ENCODE results near the gene NMT1. TPM values are rescaled to one million over a fixed set of nuclear protein-coding genes. Genes with fewer than 3 reads are reported as not detected.

Gene NMT1
- total RNA-seq, 5 donors from 2014 or later (not counting 1 experiment from before 2014, with no cell fraction given), result 79.5 to 139 (median 125) TPM

- no peaks in the 10 kb centered on the region for H3K9me3 Mint-ChIP-seq
- no peak overlapping the region for H3K27ac ChIP-seq (ENCODE audit: low read length)
- H3K27ac Mint-ChIP-seq, result no peak overlapping the region
- H3K36me3 Mint-ChIP-seq, result peaks cover 17% of the 10 kb centered on the region
- WGBS (ENCODE audit: insufficient coverage), result 100% methylated on average over 3 of the region's 8 CpGs
- no peaks in the 10 kb centered on the region for H3K27me3 Mint-ChIP-seq
- POLR2A ChIA-PET, result no interaction called here
- H3K4me1 Mint-ChIP-seq, result peaks cover 20 to 34% (median 29%) of the 10 kb centered on the region in 3 donors
- no peak for ATAC-seq (replicated peaks in 1 of 4)
- no peaks in the 10 kb centered on the region for H3K9me3 ChIP-seq
- CTCF ChIA-PET, result no interaction called here
- no peak for DNase-seq
- peaks cover 2 to 27% of the 10 kb centered on the region in 2 donors for H3K36me3 ChIP-seq (ENCODE audit: control insufficient read depth in 2 of 2, extremely low read depth in 1 of 2, insufficient read depth in 1 of 2, low read length in 1 of 2)
- H3K27me3 ChIP-seq (replicated peaks in 1 of 2; ENCODE audit: control insufficient read depth in 2 of 2, extremely low read depth in 1 of 2, insufficient read depth in 2 of 2, low read length in 1 of 2), result no peaks in the 10 kb centered on the region
- H3K4me1 ChIP-seq (ENCODE audit: control insufficient read depth in 1 of 2, extremely low read depth in 1 of 2, insufficient read depth in 2 of 2, low read length in 2 of 2), result peaks cover 0 to 7% of the 10 kb centered on the region in 2 experiments
- no peak overlapping the region for H3K4me3 Mint-ChIP-seq
- no peak overlapping the region for H3K4me3 ChIP-seq (ENCODE audit: control insufficient read depth in 1 of 2, extremely low read depth in 1 of 2, low read length in 1 of 2)
Observed at GRCh38 chr17:45070001-45070400, 8.9 kb downstream of the NMT1 start.

- no peaks in the 10 kb centered on the region for H3K9me3 ChIP-seq
- H3K4me3 Mint-ChIP-seq, result no peak overlapping the region
- CTCF ChIA-PET, result interaction anchor here in 1 of 2 donors (0.6 kb wide), 1 partner anchor 15 kb away, joined by 3 read pairs; no protein-coding TSS in a partner anchor
Observed at GRCh38 chr17:45070809-45071208, 9.7 kb downstream of the NMT1 start.

GRCh38 chr17:45073414-45074070, 12.4 kb downstream of the NMT1 start:
- 100% methylated on average over 2 of the region's 5 CpGs for WGBS (ENCODE audit: insufficient coverage)
- no peaks in the 10 kb centered on the region for H3K27me3 ChIP-seq (replicated peaks in 1 of 2; ENCODE audit: control insufficient read depth in 2 of 2, extremely low read depth in 1 of 2, insufficient read depth in 2 of 2, low read length in 1 of 2)
- Mint-ChIP-seq H3K4me3 (no peak overlapping the region), H3K27me3 (no peaks in the 10 kb centered on the region), H3K4me1 (peaks cover 10 to 32% (median 25%) of the 10 kb centered on the region in 3 donors), H3K27ac (no peak overlapping the region), H3K36me3 (peaks cover 13% of the 10 kb centered on the region), H3K9me3 (no peaks in the 10 kb centered on the region)
- ATAC-seq (replicated peaks in 1 of 4) (no peak), DNase-seq (no peak)
- CTCF ChIA-PET, result interaction anchor here in 1 of 2 donors (0.6 kb wide), 1 partner anchor 8 kb away, joined by 3 read pairs; no protein-coding TSS in a partner anchor
- H3K9me3 ChIP-seq, result no peaks in the 10 kb centered on the region
- H3K4me1 ChIP-seq (ENCODE audit: control insufficient read depth in 1 of 2, extremely low read depth in 1 of 2, insufficient read depth in 2 of 2, low read length in 2 of 2), result peaks cover 0 to 5% of the 10 kb centered on the region in 2 experiments
- no peak overlapping the region for H3K27ac ChIP-seq (ENCODE audit: low read length)
- POLR2A ChIA-PET, result no interaction called here
- H3K4me3 ChIP-seq (ENCODE audit: control insufficient read depth in 1 of 2, extremely low read depth in 1 of 2, low read length in 1 of 2), result no peak overlapping the region
- H3K36me3 ChIP-seq (ENCODE audit: control insufficient read depth in 2 of 2, extremely low read depth in 1 of 2, insufficient read depth in 1 of 2, low read length in 1 of 2), result peaks cover 0 to 32% of the 10 kb centered on the region in 2 donors

More at GRCh38 chr17:45070809-45071208, 9.7 kb downstream of the NMT1 start:
- no peak overlapping the region for H3K27ac Mint-ChIP-seq
- H3K27ac ChIP-seq (ENCODE audit: low read length), result no peak overlapping the region
- peaks cover 0 to 3% of the 10 kb centered on the region in 2 experiments for H3K4me1 ChIP-seq (ENCODE audit: control insufficient read depth in 1 of 2, extremely low read depth in 1 of 2, insufficient read depth in 2 of 2, low read length in 2 of 2)
- no peaks in the 10 kb centered on the region for H3K9me3 Mint-ChIP-seq
- peaks cover 17% of the 10 kb centered on the region for H3K36me3 Mint-ChIP-seq
- H3K36me3 ChIP-seq (ENCODE audit: control insufficient read depth in 2 of 2, extremely low read depth in 1 of 2, insufficient read depth in 1 of 2, low read length in 1 of 2), result peaks cover 2 to 27% of the 10 kb centered on the region in 2 donors
- DNase-seq (no peak), ATAC-seq (replicated peaks in 1 of 4) (no peak)
- H3K4me3 ChIP-seq (ENCODE audit: control insufficient read depth in 1 of 2, extremely low read depth in 1 of 2, low read length in 1 of 2), result no peak overlapping the region
- WGBS (ENCODE audit: insufficient coverage), result no CpG with 5 or more reads among the region's 2 CpGs
- peaks cover 20 to 30% (median 24%) of the 10 kb centered on the region in 3 donors for H3K4me1 Mint-ChIP-seq
- POLR2A ChIA-PET, result no interaction called here
- H3K27me3 Mint-ChIP-seq, result no peaks in the 10 kb centered on the region
- H3K27me3 ChIP-seq (replicated peaks in 1 of 2; ENCODE audit: control insufficient read depth in 2 of 2, extremely low read depth in 1 of 2, insufficient read depth in 2 of 2, low read length in 1 of 2), result no peaks in the 10 kb centered on the region

GRCh38 chr17:45077643-45078042, 16.5 kb downstream of the NMT1 start:
- Mint-ChIP-seq H3K4me1 (peaks cover 10 to 32% (median 19%) of the 10 kb centered on the region in 3 donors), H3K4me3 (no peak overlapping the region), H3K27me3 (no peaks in the 10 kb centered on the region), H3K27ac (peak overlapping the region in 1 of 2 donors; percentile 59), H3K36me3 (peaks cover 23% of the 10 kb centered on the region), H3K9me3 (no peaks in the 10 kb centered on the region)
- Histone ChIP-seq H3K9me3 (no peaks in the 10 kb centered on the region), H3K4me1 (ENCODE audit: control insufficient read depth in 1 of 2, extremely low read depth in 1 of 2, insufficient read depth in 2 of 2, low read length in 2 of 2) (peaks cover 0 to 5% of the 10 kb centered on the region in 2 experiments), H3K27me3 (replicated peaks in 1 of 2; ENCODE audit: control insufficient read depth in 2 of 2, extremely low read depth in 1 of 2, insufficient read depth in 2 of 2, low read length in 1 of 2) (no peaks in the 10 kb centered on the region), H3K4me3 (ENCODE audit: control insufficient read depth in 1 of 2, extremely low read depth in 1 of 2, low read length in 1 of 2) (no peak overlapping the region), H3K27ac (ENCODE audit: low read length) (no peak overlapping the region), H3K36me3 (ENCODE audit: control insufficient read depth in 2 of 2, extremely low read depth in 1 of 2, insufficient read depth in 1 of 2, low read length in 1 of 2) (peaks cover 8 to 42% of the 10 kb centered on the region in 2 donors)
- POLR2A ChIA-PET, result interaction anchor here in 1 of 2 donors (0.8 kb wide), 1 partner anchor 231 kb away, joined by 3 read pairs; no protein-coding TSS in a partner anchor
- ATAC-seq (replicated peaks in 1 of 4) (no peak), DNase-seq (no peak)
- 85% methylated on average over 3 of the region's 3 CpGs for WGBS (ENCODE audit: insufficient coverage)
- CTCF ChIA-PET, result no interaction called here

- CTCF ChIA-PET, result no interaction called here
Observed at GRCh38 chr17:45081047-45081703, 20.1 kb downstream of the NMT1 start.

GRCh38 chr17:45086391-45086790, 25.3 kb downstream of the NMT1 start:
- Mint-ChIP-seq H3K9me3 (no peaks in the 10 kb centered on the region), H3K36me3 (peaks cover 42% of the 10 kb centered on the region), H3K27me3 (no peaks in the 10 kb centered on the region), H3K4me1 (no peaks in the 10 kb centered on the region), H3K27ac (no peak overlapping the region), H3K4me3 (no peak overlapping the region)
- WGBS (ENCODE audit: insufficient coverage), result 100% methylated on average over 4 of the region's 4 CpGs
- H3K9me3 ChIP-seq, result no peaks in the 10 kb centered on the region
- H3K4me3 ChIP-seq (ENCODE audit: control insufficient read depth in 1 of 2, extremely low read depth in 1 of 2, low read length in 1 of 2), result no peak overlapping the region
- no peaks in the 10 kb centered on the region for H3K4me1 ChIP-seq (ENCODE audit: control insufficient read depth in 1 of 2, extremely low read depth in 1 of 2, insufficient read depth in 2 of 2, low read length in 2 of 2)
- POLR2A ChIA-PET, result no interaction called here
- no peak for DNase-seq
- ATAC-seq (replicated peaks in 1 of 4), result no peak
- CTCF ChIA-PET, result no interaction called here
- H3K36me3 ChIP-seq (ENCODE audit: control insufficient read depth in 2 of 2, extremely low read depth in 1 of 2, insufficient read depth in 1 of 2, low read length in 1 of 2), result peaks cover 10 to 72% of the 10 kb centered on the region in 2 donors
- no peak overlapping the region for H3K27ac ChIP-seq (ENCODE audit: low read length)
- H3K27me3 ChIP-seq (replicated peaks in 1 of 2; ENCODE audit: control insufficient read depth in 2 of 2, extremely low read depth in 1 of 2, insufficient read depth in 2 of 2, low read length in 1 of 2), result no peaks in the 10 kb centered on the region

More at GRCh38 chr17:45081047-45081703, 20.1 kb downstream of the NMT1 start:
- Histone ChIP-seq H3K4me1 (ENCODE audit: control insufficient read depth in 1 of 2, extremely low read depth in 1 of 2, insufficient read depth in 2 of 2, low read length in 2 of 2) (peaks cover 0 to 3% of the 10 kb centered on the region in 2 experiments), H3K36me3 (ENCODE audit: control insufficient read depth in 2 of 2, extremely low read depth in 1 of 2, insufficient read depth in 1 of 2, low read length in 1 of 2) (peaks cover 8 to 44% of the 10 kb centered on the region in 2 donors), H3K27ac (ENCODE audit: low read length) (no peak overlapping the region), H3K4me3 (ENCODE audit: control insufficient read depth in 1 of 2, extremely low read depth in 1 of 2, low read length in 1 of 2) (no peak overlapping the region), H3K27me3 (replicated peaks in 1 of 2; ENCODE audit: control insufficient read depth in 2 of 2, extremely low read depth in 1 of 2, insufficient read depth in 2 of 2, low read length in 1 of 2) (no peaks in the 10 kb centered on the region), H3K9me3 (no peaks in the 10 kb centered on the region)
- H3K27ac Mint-ChIP-seq, result no peak overlapping the region
- no peak for ATAC-seq (replicated peaks in 1 of 4)
- peaks cover 17% of the 10 kb centered on the region for H3K36me3 Mint-ChIP-seq
- 88% methylated on average over 4 of the region's 6 CpGs for WGBS (ENCODE audit: insufficient coverage)
- no peak overlapping the region for H3K4me3 Mint-ChIP-seq
- H3K27me3 Mint-ChIP-seq, result no peaks in the 10 kb centered on the region
- peaks cover 0 to 19% (median 15%) of the 10 kb centered on the region in 3 donors for H3K4me1 Mint-ChIP-seq
- H3K9me3 Mint-ChIP-seq, result no peaks in the 10 kb centered on the region
- no peak for DNase-seq
- POLR2A ChIA-PET, result no interaction called here
